GM18498 (cell line): ENCODE measurements around the gene E2F7.
A peak's percentile ranks its signal among the peaks of the same experiment; 100 is the strongest.

Experiments used
- ATAC-seq: cut with Tn5 transposase; IDR thresholded peaks from one replicate; pipeline ENCODE4 v1.9.1; 2021; ENCODE audit warnings: mild to moderate bottlenecking, moderate library complexity; ENCODE audit not compliant: unreplicated experiment

Gene E2F7

DNA sequence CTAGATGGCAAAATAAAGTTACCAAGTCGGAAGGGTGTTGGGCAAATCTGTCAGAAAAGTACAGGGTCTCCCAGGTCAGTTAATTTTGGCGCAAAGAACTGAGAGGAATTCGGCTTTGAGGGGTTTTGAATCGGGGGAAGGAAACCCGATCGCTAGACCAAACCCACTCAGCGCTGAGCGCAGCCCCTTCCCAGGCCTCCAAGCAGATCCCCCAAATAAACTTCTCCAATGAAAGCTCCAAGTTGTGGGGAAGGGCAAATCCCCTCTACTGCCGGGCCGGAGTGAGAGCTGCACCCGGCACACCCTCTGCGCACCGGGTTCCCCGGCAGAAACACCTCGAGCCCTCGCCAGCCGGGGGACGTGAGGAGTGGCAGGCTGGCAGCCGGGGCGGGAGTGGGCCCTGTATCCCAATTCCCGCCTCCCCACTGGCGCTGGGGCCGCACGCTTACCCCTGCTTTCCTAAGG is 441 bp downstream of the E2F7 start:
- ATAC-seq: peak; percentile 8

DNA sequence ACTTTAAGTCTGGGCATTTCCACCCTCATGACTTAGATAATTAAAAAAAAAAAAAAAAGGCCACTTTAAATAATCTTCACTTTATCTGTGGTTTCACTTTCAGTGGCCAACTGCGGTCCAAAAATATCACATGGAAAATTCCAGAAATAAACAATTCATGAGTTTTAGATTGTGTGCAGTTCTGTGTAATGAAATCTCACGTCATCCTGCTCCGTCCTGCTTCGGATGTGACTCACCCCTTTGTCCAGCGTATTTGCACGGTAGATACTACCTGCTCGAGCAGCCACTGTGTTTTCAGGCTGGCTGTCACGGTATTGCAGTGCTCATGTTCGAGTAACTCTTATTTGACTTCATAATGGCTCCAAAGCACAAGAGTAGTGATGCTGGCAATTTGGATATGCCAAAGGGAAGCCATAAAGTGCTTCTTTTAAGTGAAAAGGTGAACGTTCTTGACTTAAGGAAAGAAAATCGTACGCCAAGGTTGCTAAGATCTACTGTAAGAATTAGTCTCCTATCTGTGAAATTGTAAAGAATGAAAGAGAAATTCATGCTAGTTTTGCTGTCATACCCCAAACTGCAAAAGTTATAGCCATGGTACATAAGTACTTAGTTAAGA is 2.4 kb downstream of the E2F7 start:
- peak; percentile 27 for ATAC-seq

DNA sequence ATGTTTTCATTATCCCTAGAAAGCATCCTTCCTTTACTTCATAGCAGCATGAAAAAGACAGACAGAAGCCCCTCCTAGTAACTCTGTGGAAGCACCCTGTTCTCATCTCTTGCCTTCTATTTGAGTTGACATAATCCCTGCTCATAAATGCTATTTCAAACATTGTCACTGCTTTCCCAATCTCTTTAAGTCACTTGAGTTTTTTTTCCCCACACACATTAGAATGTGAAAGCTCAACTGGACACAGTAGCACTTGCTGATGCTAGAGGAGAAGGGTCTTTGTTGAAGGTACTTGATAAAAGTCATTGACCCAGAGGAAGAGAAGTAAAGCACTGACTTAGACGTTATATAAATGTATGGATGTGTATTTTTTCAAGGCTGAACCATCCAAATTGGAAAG is 3.0 kb downstream of the E2F7 start:
- ATAC-seq: no peak

DNA sequence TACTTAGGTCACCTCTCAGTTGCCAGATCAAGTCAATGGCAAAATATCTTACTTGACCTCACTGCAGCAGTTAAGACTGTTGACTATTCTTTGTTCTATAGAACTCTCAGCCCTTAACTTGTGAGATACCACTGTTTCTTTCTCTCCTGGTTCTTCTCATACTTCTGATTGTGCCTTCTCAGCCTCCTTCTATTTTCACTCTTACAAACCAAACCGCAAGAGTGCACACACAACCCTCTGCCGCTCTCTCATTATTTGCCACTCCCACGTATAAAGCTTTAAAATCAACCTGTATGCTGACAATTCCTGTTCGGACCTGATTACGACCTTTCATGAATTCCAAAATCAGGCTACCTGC is 4.5 kb downstream of the E2F7 start:
- peak; percentile 42 for ATAC-seq

DNA sequence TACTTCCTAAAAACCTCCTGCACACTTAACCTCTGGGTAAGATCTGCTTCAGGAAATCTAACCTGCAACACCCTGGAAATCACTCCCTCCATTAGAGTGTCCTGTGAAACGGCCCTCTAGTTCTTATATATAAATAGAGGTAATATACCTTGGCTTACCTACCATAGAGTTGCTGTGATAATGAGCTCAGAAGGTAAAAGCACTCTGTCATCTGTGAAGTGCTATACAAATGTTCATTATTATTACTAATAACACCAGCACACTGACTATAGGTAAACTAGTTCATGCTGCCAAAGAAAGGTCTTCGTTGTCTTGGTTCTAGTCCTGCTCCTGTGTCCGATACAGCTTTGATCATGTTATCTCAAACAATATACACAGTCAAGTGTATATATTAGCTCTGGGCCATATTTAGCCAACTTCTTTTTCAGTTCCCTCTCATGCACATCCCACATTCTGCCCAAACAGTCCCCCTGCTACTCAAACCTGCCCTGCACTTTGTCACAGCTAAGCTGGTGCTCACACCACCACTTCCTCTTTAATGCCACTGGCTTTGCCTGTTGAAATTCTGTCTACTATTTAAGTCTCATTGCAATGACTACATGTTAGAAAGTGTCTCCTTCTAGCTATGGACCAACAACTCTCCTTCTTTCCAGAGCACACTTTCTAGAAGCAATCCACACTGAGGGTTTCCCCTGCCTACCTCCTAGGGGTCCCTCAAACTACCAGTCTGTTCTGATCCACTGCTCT is 5.1 kb downstream of the E2F7 start:
- peak; percentile 81 for ATAC-seq

DNA sequence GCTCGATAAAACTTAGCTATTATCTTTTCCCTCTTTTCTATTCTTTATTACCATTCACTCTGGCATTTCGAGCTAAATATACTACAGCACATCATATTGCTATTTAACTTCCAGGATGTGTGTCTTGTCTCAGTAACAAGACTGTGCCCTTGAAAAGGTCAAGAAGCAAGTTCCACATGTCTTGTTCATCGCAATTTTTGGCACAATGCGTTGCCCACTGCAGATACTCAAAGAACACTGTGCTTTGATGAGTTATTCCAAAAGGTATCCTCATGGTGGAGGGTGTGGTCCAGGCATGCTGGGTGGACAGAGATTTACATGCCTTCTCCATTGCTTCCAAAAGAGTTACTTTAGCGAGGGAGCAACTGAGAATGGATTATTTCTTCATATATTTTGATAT is 6.6 kb downstream of the E2F7 start:
- no peak for ATAC-seq

DNA sequence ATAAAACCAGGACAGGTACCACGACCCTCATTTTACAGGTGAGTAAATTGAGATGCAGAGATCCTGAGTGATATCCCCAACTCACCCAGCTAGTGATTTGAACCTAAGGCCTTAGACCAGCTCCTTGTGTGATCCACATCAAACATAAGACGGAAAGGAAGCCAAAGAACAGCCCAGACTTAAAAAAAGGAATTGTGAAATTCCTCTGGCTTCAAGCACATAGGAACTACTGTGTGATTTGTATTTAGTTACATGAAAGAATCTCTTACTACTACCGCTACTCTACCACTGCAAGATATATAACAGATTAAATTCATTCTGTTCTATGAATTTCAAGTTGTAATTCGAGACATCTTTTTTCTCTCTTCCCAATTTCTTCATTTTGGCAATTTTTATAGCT is 10.5 kb downstream of the E2F7 start:
- ATAC-seq: no peak

DNA sequence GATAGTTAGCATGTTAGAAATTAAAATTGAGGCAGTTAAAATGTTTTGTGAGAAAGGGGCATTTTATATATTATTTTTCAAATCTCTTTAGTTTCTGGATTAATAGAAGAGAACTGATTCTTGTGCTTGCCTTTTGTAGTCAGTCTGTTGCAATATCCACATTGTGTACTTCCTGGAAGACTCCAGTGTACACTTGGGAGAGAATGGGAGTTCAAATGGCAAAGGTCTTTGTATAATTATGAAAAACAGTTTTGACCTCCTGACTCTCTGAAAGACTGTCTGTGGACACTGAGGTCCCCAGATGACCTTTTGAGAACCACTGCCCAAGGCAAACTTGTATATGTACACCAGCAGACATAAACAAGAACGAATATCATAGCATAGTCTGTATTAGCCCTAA is 12.1 kb downstream of the E2F7 start:
- no peak for ATAC-seq

DNA sequence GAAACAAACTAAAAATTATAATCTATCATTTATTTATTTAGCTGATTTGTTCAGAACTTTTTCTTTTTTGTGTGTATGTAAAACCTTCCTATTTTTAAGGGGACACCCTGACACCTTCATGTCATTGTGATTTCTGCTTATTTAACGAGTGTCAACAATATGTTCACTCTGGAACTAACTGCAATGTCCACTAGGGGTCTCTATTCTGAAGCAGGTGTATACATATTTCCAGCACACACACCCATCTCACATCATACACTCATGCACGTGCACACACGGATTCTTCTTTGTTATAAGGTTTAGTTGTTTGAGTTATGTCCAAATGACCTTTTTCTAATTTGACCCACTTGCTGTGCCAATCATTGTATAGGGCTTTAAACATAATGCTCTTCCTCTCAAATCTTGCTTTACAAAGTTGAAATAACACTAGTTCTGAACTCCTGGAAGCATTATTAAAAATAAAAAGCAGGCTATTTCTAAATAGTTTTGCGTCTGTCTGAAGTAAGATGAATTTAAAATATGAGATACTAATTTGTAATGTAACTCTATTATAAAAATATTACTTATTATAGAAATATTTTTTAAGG is 15.5 kb downstream of the E2F7 start:
- ATAC-seq: peak; percentile 95

DNA sequence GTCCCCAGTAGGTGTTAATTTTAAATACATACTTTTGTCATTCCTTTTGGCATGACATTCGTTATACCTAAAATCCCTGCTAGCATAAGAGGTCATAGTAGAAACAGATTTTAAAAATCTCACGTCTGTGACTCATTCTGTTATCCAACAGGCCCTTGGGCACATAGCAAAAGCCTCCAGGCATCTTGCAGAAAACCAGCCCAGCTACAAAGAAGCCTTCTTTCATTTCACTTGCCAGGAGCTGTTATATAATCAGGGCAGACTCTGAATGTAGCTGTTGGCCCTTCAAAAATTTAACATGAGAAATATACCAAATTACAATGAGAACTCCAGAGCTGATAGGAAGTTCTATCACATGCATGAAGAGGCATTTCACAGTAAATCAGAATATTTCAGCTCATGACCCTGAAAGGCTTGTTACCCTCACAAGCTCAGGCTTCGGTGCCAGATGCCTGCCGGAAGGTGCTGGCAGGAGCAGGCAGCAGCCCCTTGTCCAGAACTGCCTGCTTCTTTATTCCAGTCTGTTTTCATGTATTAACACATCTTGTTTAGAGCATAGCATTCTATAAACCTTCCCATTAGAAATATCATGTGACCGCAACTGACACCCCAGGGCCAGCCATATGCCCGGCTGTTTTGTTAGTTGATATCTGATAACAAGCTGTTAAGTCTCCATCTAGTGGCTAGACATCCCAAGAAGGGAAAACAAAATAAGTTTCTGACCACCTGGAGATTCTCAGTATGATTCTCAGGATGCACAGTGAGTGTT is 17.8 kb downstream of the E2F7 start:
- no peak for ATAC-seq

DNA sequence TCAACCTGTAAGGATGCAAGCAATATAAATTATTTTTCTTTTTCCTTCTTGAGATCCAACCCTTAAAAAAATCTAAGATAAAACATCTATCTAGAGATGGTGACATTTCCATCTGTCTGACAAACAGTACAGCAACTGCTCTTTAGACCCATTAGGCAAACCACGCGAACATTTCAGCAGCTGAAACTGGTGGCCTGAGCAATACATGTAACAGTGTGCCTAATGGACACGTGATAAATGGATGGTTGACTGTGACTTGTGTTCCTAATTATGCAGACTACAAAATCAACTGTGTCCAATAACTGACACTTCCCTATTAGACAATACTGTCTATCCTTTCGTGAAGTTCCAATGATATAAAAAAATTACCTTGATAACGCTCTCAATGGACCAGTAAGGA is 18.9 kb downstream of the E2F7 start:
- ATAC-seq: no peak

DNA sequence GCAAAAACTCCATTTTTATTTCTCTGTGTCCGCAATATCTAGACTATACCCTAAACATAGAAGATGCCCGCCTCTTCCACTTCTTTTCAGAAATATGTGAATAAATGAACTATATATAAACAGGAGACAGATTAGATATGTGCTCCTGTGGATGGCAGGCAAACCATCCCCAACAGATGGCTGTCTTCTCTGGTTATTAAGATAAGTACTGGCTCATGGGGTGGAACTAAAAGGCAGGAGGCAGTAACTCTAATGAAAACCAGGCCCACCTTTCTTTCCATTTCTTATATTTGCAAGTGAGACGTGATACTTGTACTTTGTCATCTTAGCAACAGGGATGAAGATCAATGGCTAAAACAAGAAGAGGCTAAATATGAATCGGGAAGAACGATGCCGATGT is 20.2 kb downstream of the E2F7 start:
- ATAC-seq: no peak

DNA sequence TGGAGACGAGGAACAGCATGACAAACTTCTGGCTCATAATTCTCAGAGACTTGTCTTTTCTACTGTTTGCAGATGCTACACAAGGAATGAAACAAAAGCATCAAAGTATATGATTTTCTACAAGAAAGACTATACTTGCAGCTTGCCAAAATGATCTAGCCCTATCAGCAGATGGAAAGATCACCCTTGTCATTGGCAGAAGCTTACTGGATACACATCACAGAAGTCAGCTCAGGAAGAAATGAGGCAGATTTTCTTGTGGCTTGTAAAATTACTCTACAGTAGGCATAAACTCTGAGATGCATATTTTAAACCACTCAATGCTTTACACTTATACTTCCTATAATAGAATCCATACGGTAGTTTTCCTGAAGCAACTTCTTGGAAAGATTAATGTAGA is 20.6 kb downstream of the E2F7 start:
- ATAC-seq: no peak

DNA sequence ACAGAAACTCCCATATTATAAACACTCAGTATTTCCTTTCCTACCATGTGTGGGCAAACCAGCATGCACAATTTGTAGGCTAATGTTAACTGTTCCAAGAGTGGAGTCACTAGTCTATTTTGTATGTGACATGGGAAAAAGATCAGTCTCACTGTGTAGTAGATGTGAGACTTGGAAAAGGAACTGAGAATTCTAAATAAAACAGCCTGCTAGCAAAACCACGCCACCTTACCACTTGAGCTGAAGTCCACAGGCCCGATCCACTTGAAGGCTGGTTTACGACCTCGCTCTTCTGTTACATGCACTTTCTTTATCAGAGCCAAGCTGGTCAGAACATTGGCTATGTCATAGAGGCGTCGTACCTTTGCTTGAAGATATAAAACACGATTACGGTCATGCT is 22.5 kb downstream of the E2F7 start:
- peak; percentile 58 for ATAC-seq

DNA sequence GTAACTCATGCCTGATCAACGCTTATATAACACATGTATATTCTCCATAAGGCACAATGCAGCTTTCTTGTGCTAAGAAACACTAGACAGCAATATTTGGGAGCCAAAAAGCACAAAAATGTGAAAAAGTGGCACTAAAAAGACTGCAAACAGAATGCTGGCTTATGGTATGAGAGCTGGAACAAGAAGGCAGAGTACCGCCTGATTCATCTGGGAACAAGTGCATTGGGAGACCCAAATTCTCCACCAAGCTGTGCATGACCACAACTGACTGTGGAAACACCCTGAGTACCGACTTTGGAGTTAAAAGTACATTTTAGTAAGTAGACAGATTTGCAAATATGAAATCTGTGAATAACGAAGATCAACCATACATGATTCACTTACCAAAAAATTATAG is 25.1 kb downstream of the E2F7 start:
- no peak for ATAC-seq

DNA sequence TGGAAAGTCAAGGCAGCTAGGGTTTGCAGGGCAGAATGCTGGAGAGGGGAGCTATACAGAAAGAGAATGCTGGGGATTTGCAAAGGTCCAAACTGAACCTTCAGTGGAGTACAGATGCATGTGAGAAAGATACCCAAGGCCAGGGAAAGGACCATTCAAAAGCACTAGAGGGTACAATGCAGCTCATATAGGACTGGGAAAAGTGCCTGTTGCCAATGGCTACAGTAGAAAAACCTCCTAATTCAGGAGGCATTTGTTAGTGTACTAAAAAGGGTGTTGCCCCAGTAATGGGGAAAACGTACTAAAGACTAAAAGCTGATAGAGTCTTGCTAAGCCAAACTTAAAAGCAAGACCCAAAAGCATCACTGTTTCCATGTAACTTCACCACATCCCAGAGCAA is 30.1 kb downstream of the E2F7 start:
- no peak for ATAC-seq

DNA sequence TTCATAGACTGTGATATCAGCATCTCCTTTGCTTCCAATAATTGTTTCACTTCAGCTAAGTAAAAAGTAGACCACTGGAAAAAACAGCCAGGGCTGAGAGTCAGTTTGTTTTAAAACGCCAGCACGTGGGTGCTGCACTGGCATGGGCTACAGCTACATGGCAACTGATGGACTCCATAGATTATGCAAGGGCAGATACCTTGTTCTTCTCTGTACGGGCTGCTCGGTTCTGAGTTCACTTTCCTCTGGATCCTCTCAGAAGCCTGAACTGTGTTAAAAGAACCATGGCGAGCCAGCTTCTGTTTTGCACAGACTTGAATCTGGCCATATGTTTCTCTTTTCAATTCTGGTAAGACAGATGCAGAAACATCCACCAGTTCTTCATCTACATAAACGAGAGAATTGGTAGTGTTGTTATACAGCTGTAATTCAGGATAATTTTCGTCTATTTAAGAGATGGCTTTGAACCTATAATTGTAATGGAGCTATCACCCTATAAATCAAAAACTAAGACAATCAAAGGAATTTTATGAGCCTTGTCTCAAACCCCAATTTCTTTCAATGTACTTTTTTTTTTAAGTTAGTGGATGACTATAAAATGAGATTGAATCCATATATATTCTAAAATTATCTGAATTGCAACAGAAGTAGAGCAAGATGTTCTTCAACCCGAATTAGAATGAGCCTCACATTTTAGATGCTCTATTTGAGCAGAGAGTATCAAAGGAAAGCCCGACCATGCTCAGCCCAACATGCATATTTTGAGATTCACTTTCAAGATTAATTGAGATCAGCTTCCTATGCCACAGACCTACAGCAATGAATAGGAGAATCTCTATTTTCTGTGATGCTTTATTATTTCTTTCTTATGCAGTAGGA is 31.5 kb downstream of the E2F7 start:
- ATAC-seq: no peak

DNA sequence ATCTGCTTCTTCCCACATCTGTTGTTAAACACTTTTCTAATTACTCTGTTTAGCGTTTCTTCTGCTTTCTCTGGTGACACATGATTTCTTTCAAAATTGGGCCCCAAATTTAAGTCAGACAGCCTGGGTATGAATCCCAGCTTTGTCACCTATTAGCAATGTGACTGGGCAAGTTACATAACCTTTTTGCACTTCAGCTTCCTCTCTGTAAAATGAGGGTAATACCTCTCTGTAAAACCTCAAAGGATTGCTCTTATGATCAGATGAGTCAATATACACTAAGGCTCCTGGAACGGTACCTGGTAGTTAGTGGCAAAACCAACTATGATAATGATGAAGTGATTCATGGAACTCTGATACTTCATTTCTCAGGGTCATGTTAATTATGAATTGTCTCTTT is 33.0 kb downstream of the E2F7 start:
- no peak for ATAC-seq

DNA sequence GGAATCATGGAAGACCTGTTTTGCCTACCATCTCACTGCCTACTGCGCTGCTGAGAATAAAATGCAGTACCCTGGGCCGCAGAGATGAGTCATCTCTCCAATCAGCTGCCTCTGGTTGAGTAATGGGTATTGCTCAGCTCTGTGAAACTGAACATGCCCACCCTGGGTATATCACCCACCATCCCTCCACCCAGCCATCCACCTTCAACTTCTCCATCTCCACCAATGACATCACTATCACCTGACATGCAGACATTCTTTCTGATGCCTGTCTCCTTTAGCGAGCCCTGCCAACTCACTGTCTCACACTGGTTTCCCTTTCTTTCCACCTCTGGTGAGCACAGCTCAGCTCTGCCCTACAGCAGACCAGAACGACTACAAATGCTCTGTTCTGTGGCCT is 33.6 kb downstream of the E2F7 start:
- no peak for ATAC-seq

DNA sequence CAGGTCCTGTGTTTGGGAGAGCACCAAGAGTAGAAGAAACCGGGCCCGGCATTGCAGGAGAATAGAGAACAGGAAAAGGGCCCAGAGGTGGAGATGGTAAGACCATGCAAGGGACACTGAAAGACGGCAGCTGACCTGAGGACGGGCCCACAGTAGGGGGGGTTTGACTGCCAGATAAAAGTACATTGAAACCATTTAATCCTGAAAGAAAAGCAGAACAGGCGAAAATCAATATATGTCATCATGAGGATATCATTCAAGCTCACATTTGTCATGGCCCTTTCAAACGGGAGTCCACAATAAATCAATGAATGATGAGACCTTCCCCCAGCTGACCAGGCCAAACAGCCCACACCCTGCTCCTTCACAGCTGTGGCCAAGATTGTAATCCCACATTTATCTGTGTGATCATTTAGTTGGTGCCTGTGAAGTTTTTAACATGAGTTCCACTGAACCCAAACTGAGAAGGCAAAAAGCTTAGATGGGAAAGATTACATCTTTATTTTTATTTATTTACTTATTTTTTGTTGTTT is 39.5 kb downstream of the E2F7 start:
- ATAC-seq: no peak

DNA sequence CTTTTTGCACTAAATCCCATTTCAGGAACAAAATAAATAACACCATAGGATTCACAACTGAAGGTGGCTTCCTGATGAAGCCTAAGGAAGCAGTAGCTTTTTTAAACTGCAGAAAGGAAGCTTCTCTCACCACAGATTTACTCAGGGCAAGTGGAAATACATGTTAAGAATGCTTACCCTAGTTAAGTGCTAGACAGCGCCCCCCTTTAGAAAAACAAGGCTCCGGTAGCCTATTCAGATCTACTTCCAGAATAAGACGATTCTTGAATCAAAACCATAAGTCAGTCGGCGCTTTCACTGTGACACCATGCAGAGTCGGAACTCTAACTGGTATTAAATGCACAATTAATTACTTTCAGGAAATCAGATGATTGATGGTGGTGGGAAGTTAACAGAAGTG is 41.9 kb downstream of the E2F7 start:
- ATAC-seq: no peak
